ENCODE data around the gene RAP1GAP.

- TF ChIP-seq CTCF (conservative IDR thresholded peaks at IDR 0.05; ENCODE audit: low read length) (no peak), EZH2phosphoT487 (IDR thresholded peaks at IDR 0.05; ENCODE audit: borderline replicate concordance, low read depth, low read length) (no peak)
These were observed 40.3 kb downstream of the RAP1GAP start for GRCh38 chr1:21628798-21629393.
